Left lobe of liver (tissue), 2 donors: ENCODE measurements around the gene STK11. TPM values are rescaled to one million over a fixed set of nuclear protein-coding genes. Genes with fewer than 3 reads are reported as not detected.
"Not testable (repeated sequence)": the region's sequence is repeated elsewhere in the genome, so short reads cannot be mapped to it uniquely, and the experiment has no call there.

Source experiments
- ATAC-seq: fragments of 200-7000 bp; cut with Tn5 transposase; one replicate; pipeline ENCODE4 v1.9.1; 2020; ENCODE audit warnings: mild to moderate bottlenecking, moderate library complexity
- DNase-seq: peaks from one replicate; pipeline ENCODE4 v3.0.0-alpha.2; 2020; ENCODE audit warnings: low spot score
- total RNA-seq: library from RNA; stranded (reverse); gene quantifications from one replicate; pipeline ENCODE4 v1.2.1, GENCODE V29; 2021
- donor health status: DM: no; HTN: no; CAD: no; lungs with moderate emphysema.
- donor health status: DM: no; HTN: yes; CAD: no.

Gene STK11
- total RNA-seq, 1 donor from 2014 or later = 33.1 TPM

GRCh38 chr19:1246265-1247087, 40.9 kb downstream of the STK11 start:
- not testable (repeated sequence) for ATAC-seq
- DNase-seq = peak; percentile 61

GRCh38 chr19:1247748-1248138, 42.2 kb downstream of the STK11 start:
- no peak for DNase-seq
- peak; percentile 5 for ATAC-seq

- peak; percentile 92 for DNase-seq
- ATAC-seq = peak; percentile 33
Observed at GRCh38 chr19:1248139-1248785, 42.7 kb downstream of the STK11 start, which contains the start of gene MIDN. MIDN (plus strand) TSS chr19:1248583; CDS start chr19:1250297, 1,714 bp downstream.

GRCh38 chr19:1248786-1249297, 43.3 kb downstream of the STK11 start:
- DNase-seq (peak; percentile 91), ATAC-seq (peak; percentile 17)

GRCh38 chr19:1249298-1249989, 43.9 kb downstream of the STK11 start:
- DNase-seq (peak; percentile 95), ATAC-seq (peak; percentile 31)

- DNase-seq (no peak), ATAC-seq (no peak)
Observed at GRCh38 chr19:1249990-1250436, 44.4 kb downstream of the STK11 start.

GRCh38 chr19:1250437-1251260, 45.1 kb downstream of the STK11 start:
- DNase-seq = peak; percentile 61
- no peak for ATAC-seq

GRCh38 chr19:1251330-1252220, 46.0 kb downstream of the STK11 start:
- ATAC-seq (no peak), DNase-seq (peak; percentile 75)

GRCh38 chr19:1252221-1252820, 46.7 kb downstream of the STK11 start:
- DNase-seq (peak; percentile 83), ATAC-seq (peak; percentile 5)

GRCh38 chr19:1252821-1253513, 47.4 kb downstream of the STK11 start:
- peak; percentile 8 for ATAC-seq

GRCh38 chr19:1253514-1254080, 48.0 kb downstream of the STK11 start:
- ATAC-seq (no peak), DNase-seq (peak; percentile 57)

More at GRCh38 chr19:1252821-1253513, 47.4 kb downstream of the STK11 start:
- peak; percentile 82 for DNase-seq

GRCh38 chr19:1254081-1254527, 48.5 kb downstream of the STK11 start:
- DNase-seq = peak; percentile 58
- ATAC-seq = no peak

- DNase-seq (peak; percentile 76), ATAC-seq (peak; percentile 24)
Observed at GRCh38 chr19:1254530-1255185, 49.1 kb downstream of the STK11 start.

GRCh38 chr19:1255186-1256161, 49.9 kb downstream of the STK11 start:
- no peak for DNase-seq
- no peak for ATAC-seq

- no peak for ATAC-seq
- no peak for DNase-seq
Observed at GRCh38 chr19:1256646-1257474, 51.3 kb downstream of the STK11 start.
